MM.1S (cell line): ENCODE results near the gene AMIGO1.

Experiments
- DNase-seq: peaks from one replicate; pipeline ENCODE4 v3.0.0-alpha.2; 2015
- H2AFZ ChIP-seq: fragments of 300-600 bp; sonication (generic); 2 replicates; pipeline ENCODE4 v1.6.0; 2016; ENCODE audit warnings: antibody characterized with exemption, low read length
- H3F3A ChIP-seq: fragments of 300-600 bp; sonication (generic); 2 replicates; pipeline ENCODE4 v1.6.1; 2016; ENCODE audit warnings: mild to moderate bottlenecking, antibody characterized with exemption, low read length, moderate library complexity, mixed read lengths; ENCODE audit not compliant: insufficient read depth
- H3K27ac ChIP-seq: fragments of 300-600 bp; sonication (generic); 2 replicates; pipeline ENCODE4 v1.5.1; 2016; ENCODE audit warnings: mild to moderate bottlenecking, low read length
- H3K27me3 ChIP-seq: fragments of 300-600 bp; sonication (generic); replicated peaks from 2 replicates; pipeline ENCODE4 v1.6.0; 2016; ENCODE audit warnings: low read length; ENCODE audit not compliant: insufficient read depth
- H3K36me3 ChIP-seq: fragments of 300-600 bp; sonication (generic); replicated peaks from 2 replicates; pipeline ENCODE4 v1.6.1; 2016; ENCODE audit warnings: mild to moderate bottlenecking, low read length, mixed read lengths; ENCODE audit not compliant: insufficient read depth
- H3K4me1 ChIP-seq: fragments of 300-600 bp; sonication (generic); 2 replicates; pipeline ENCODE4 v1.6.1; 2016; ENCODE audit warnings: low read length, mixed read lengths
- H3K4me2 ChIP-seq: fragments of 300-600 bp; sonication (generic); 2 replicates; pipeline ENCODE4 v1.6.0; 2016; ENCODE audit warnings: low read depth, low read length
- H3K4me3 ChIP-seq: fragments of 300-600 bp; sonication (generic); 2 replicates; pipeline ENCODE4 v1.5.1; 2016; ENCODE audit warnings: low read length, mixed read lengths
- H3K79me2 ChIP-seq: fragments of 300-600 bp; sonication (generic); 2 replicates; pipeline ENCODE4 v1.6.1; 2016; ENCODE audit warnings: mixed run types, low read length, mixed read lengths
- H3K9ac ChIP-seq: fragments of 300-600 bp; sonication (generic); 2 replicates; pipeline ENCODE4 v1.6.1; 2016; ENCODE audit warnings: low read length, mixed read lengths
- H3K9me2 ChIP-seq: fragments of 300-600 bp; sonication (generic); replicated peaks from 2 replicates; pipeline ENCODE4 v1.6.1; 2016; ENCODE audit warnings: mild to moderate bottlenecking, low read length, mixed read lengths; ENCODE audit not compliant: insufficient read depth
- H3K9me3 ChIP-seq: fragments of 300-600 bp; sonication (generic); replicated peaks from 2 replicates; pipeline ENCODE4 v1.6.1; 2016; ENCODE audit warnings: mild to moderate bottlenecking, low read length, mixed read lengths; ENCODE audit not compliant: insufficient read depth
- H4K20me1 ChIP-seq: fragments of 300-600 bp; sonication (generic); 2 replicates; pipeline ENCODE4 v1.6.1; 2016; ENCODE audit warnings: mild to moderate bottlenecking, low read length, moderate library complexity, mixed read lengths; ENCODE audit not compliant: insufficient read depth
- CTCF ChIP-seq: fragments of 300-600 bp; sonication (generic); IDR thresholded peaks from 2 replicates; pipeline ENCODE4 v1.5.1; 2016; ENCODE audit warnings: antibody characterized with exemption, low read length, mixed read lengths
- EZH2 ChIP-seq: fragments of 300-600 bp; sonication (generic); optimal IDR thresholded peaks from 2 replicates; pipeline ENCODE3; 2017; ENCODE audit warnings: low read depth, mild to moderate bottlenecking, antibody characterized with exemption, low read length, mixed read lengths
- EZH2phosphoT487 ChIP-seq: fragments of 300-600 bp; sonication (generic); IDR thresholded peaks from 2 replicates; pipeline ENCODE4 v1.6.1; 2018; ENCODE audit warnings: antibody characterized with exemption, low read length

AMIGO1 gene

GRCh38 chr1:109534307-109534858, 24.9 kb upstream of the AMIGO1 start:
- Histone ChIP-seq H3K27me3 (no peaks in the 10 kb centered on the region), H3K79me2 (no peaks in the 10 kb centered on the region), H3K9me3 (no peaks in the 10 kb centered on the region), H3F3A (no peaks in the 10 kb centered on the region), H3K4me2 (no peak overlapping the region), H3K36me3 (no peaks in the 10 kb centered on the region), H3K9ac (no peak overlapping the region), H3K9me2 (no peaks in the 10 kb centered on the region), H3K27ac (no peak overlapping the region), H2AFZ (no peak overlapping the region), H4K20me1 (no peaks in the 10 kb centered on the region), H3K4me1 (no peaks in the 10 kb centered on the region), H3K4me3 (no peak overlapping the region)
- DNase-seq: no peak
- TF ChIP-seq EZH2phosphoT487 (no peak), EZH2 (no peak), CTCF (no peak)

GRCh38 chr1:109532365-109533136, 23.0 kb upstream of the AMIGO1 start:
- peak overlapping the region; percentile 93 for H3K4me2 ChIP-seq
- H3K9me3 ChIP-seq: no peaks in the 10 kb centered on the region
- H3F3A ChIP-seq: no peaks in the 10 kb centered on the region
- no peaks in the 10 kb centered on the region for H3K4me1 ChIP-seq
- peak overlapping the region; percentile 37; the same call in 1 of the 2 replicates for H3K9ac ChIP-seq
- no peak overlapping the region for H3K27ac ChIP-seq
- H3K36me3 ChIP-seq: no peaks in the 10 kb centered on the region
- peak overlapping the region; percentile 58 for H3K4me3 ChIP-seq
- TF ChIP-seq EZH2 (no peak), CTCF (peak; percentile 66)
- H3K9me2 ChIP-seq: no peaks in the 10 kb centered on the region
- no peaks in the 10 kb centered on the region for H3K79me2 ChIP-seq
- peak; percentile 54 for DNase-seq
- no peaks in the 10 kb centered on the region for H4K20me1 ChIP-seq
- H3K27me3 ChIP-seq: no peaks in the 10 kb centered on the region
- H2AFZ ChIP-seq: peak overlapping the region; percentile 99

DNA sequence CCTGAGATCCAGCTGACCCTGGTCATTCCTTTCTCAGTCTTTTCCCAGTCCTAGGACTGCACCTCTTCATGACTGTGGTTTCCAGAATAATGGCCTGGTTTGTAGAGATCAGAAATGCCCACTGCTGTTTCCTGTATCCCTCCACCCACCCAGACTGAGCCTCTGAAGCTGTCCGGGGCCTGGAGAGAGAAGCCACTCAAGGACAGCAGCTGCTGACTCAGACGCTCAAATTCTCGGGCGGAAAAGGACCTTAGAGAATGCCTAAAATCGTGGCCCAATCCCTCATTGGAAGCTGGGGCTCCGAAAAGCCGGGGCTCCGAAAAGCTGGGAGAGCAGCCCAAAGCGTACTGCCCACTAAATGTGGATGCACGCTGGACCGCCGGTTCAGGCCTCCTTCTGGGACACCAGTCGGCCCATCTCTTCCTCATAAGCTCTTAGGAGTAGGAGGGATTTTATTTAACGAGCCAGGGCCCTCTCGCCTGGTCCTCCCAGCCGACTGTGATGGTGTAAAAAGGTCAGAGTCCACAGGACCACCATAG, 22.4 kb upstream of the AMIGO1 start:
- H3K27ac ChIP-seq: no peak overlapping the region
- H3K4me2 ChIP-seq: peak overlapping the region; percentile 93; the same call in 1 of the 2 replicates
- TF ChIP-seq EZH2 (no peak), EZH2phosphoT487 (no peak), CTCF (no peak)
- no peaks in the 10 kb centered on the region for H3K36me3 ChIP-seq
- H3K79me2 ChIP-seq: no peaks in the 10 kb centered on the region
- no peaks in the 10 kb centered on the region for H3K27me3 ChIP-seq
- no peaks in the 10 kb centered on the region for H4K20me1 ChIP-seq
- no peaks in the 10 kb centered on the region for H3F3A ChIP-seq
- H2AFZ ChIP-seq: peak overlapping the region; percentile 99; the same call in 1 of the 2 replicates
- no peaks in the 10 kb centered on the region for H3K9me3 ChIP-seq
- H3K9ac ChIP-seq: no peak overlapping the region
- H3K4me1 ChIP-seq: no peaks in the 10 kb centered on the region
- no peaks in the 10 kb centered on the region for H3K9me2 ChIP-seq
- no peak for DNase-seq
- no peak overlapping the region for H3K4me3 ChIP-seq
